Psoas muscle (tissue), 8 donors: ENCODE measurements around the gene RGL2. TPM values are rescaled to one million over a fixed set of nuclear protein-coding genes. Genes with fewer than 3 reads are reported as not detected.
"Not testable (repeated sequence)": the region's sequence is repeated elsewhere in the genome, so short reads cannot be mapped to it uniquely, and the experiment has no call there.

Experiments
- ATAC-seq, 4 donors: fragments of 200-7000 bp; cut with Tn5 transposase; one replicate each; pipeline ENCODE4 v1.9.1; 2020; ENCODE audit warnings: moderate library complexity in 3 of 4, mild to moderate bottlenecking in 2 of 4
- DNase-seq, 2 donors: peaks; one replicate each; pipeline ENCODE4 v3.0.0-alpha.2; 2020
- H3K27ac ChIP-seq: fragments of 200-600 bp; one replicate; pipeline ENCODE4 v1.8.0; 2022
- H3K27me3 ChIP-seq, 3 donors: fragments of 200-600 bp in 1 of 3; one replicate each; pipeline versions ENCODE4 v1.6.1 to v1.8.0; 2013 to 2022; ENCODE audit warnings: low read length in 2 of 3, mild to moderate bottlenecking in 2 of 3, moderate library complexity in 1 of 3; ENCODE audit not compliant: insufficient read depth in 3 of 3
- H3K36me3 ChIP-seq, 2 donors: fragments of 200-600 bp in 1 of 2; one replicate each; pipeline versions ENCODE4 v1.6.1 to v1.8.0; 2013 to 2022; ENCODE audit warnings: low read depth in 1 of 2, mild to moderate bottlenecking in 1 of 2, moderate library complexity in 1 of 2; ENCODE audit not compliant: insufficient read depth in 1 of 2
- H3K4me1 ChIP-seq: fragments of 200-600 bp; one replicate; pipeline ENCODE4 v1.8.0; 2022
- H3K4me3 ChIP-seq: fragments of 200-600 bp; one replicate; pipeline ENCODE4 v1.8.0; 2022; ENCODE audit warnings: mild to moderate bottlenecking
- H3K9me3 ChIP-seq: fragments of 200-600 bp; one replicate; pipeline ENCODE4 v1.8.0; 2022
- CTCF ChIP-seq: fragments of 200-600 bp; IDR thresholded peaks from one replicate; pipeline ENCODE4 v1.8.0; 2022; ENCODE audit warnings: antibody characterized with exemption
- WGBS, 3 donors: extraction: QIAGEN DNeasy Blood & Tissue Kit; methylation state at CpG; one replicate each; pipeline versions ENCODE4 v1.1.6 to v1.1.7; 2013; 5-methylcytosine and 5-hydroxymethylcytosine counted together
- intact Hi-C, 2 donors: fragments of 100-400 bp; cut with DNase I; formaldehyde crosslinking; loops; one replicate each; pipeline versions ENCODE4 v1.11.0 to v1.14.2; 2022
- polyA plus RNA-seq, 3 donors: library from polyadenylated mRNA; stranded (reverse); fragments of 200-250 nt; gene quantifications; one replicate each; pipeline ENCODE4 v1.2.3, GENCODE V29; 2013
- total RNA-seq, 4 donors: library from RNA; stranded (reverse); fragmentation: NEBNext Ultra II Directional in 2 of 4; extraction: Animal tissue kit (Norgen Biotek cat#: 25700) in 2 of 4; gene quantifications; one replicate each; pipeline versions ENCODE4 v1.2.1 to v1.2.4, GENCODE V29; 2021 to 2023
- donor health status: healthy with polysubstance abuse.
- donor health status: DM: no; HTN: no; CAD: no; lungs with moderate emphysema.
- donor health status: Bipolar disorder and iron deficiency.
- donor health status: healthy.
- donor health status: DM: yes; HTN: yes; CAD: no.
- donor health status: DM: no; HTN: no; CAD: no.
- donor health status: DM: no; HTN: no; CAD: no.
- donor health status: DM: yes; HTN: yes; CAD: no.

The RGL2 gene
- total and polyA plus RNA-seq, 7 donors: 30.5 to 66.1 (median 52.1) TPM

GRCh38 chr6:33286946-33287914, 11.5 kb downstream of the RGL2 start:
- 90 to 91% (median 90%) methylated on average over 22 of the region's 22 CpGs for WGBS, 3 donors
- no peak for TF ChIP-seq CTCF
- ATAC-seq: no peak
- Histone ChIP-seq H3K27me3 (no peaks in the 10 kb centered on the region), H3K27ac (no peak overlapping the region), H3K4me3 (no peak overlapping the region), H3K4me1 (peaks cover 18% of the 10 kb centered on the region), H3K36me3 (peaks cover 3 to 77% of the 10 kb centered on the region in 2 donors), H3K9me3 (no peaks in the 10 kb centered on the region)
- DNase-seq: peak in 1 of 2 donors; percentile 51
- intact Hi-C loops: loop anchor here in 1 of 2 donors (5.0 kb wide), 1 partner anchor 1160 kb away; the partner anchor contains the start of gene ATF6B

- H3K27me3 ChIP-seq, H3K27ac ChIP-seq, DNase-seq, H3K9me3 ChIP-seq, H3K4me3 ChIP-seq, ATAC-seq: not testable (repeated sequence)
- Histone ChIP-seq H3K4me1 (peaks cover 11% of the 10 kb centered on the region), H3K36me3 (peaks cover 3 to 79% of the 10 kb centered on the region in 2 donors)
- 91 to 95% (median 94%) methylated on average over 4 of the region's 4 CpGs for WGBS, 3 donors
- intact Hi-C loops: loop anchor here in 1 of 2 donors (5.0 kb wide), 1 partner anchor 1158 kb away; the partner anchor contains the start of gene ATF6B
Observed at GRCh38 chr6:33285214-33285613, 13.5 kb downstream of the RGL2 start.

- intact Hi-C loops: loop anchor here in 1 of 2 donors (1.0 kb wide), 1 partner anchor 9 kb away; the partner anchor contains the start of genes PFDN6 and WDR46
- DNase-seq: no peak
- no peaks in the 10 kb centered on the region for H3K27me3 ChIP-seq
- H3K4me3 ChIP-seq: no peak overlapping the region
- peaks cover 6 to 84% of the 10 kb centered on the region in 2 donors for H3K36me3 ChIP-seq
- TF ChIP-seq CTCF: no peak
- no peak for ATAC-seq
- peak overlapping the region; percentile 5 for H3K27ac ChIP-seq
- peaks cover 11% of the 10 kb centered on the region for H3K4me1 ChIP-seq
- H3K9me3 ChIP-seq: no peaks in the 10 kb centered on the region
- WGBS, 3 donors: 83 to 85% (median 83%) methylated on average over 6 of the region's 6 CpGs
Observed at GRCh38 chr6:33280539-33280938, 18.2 kb downstream of the RGL2 start.

- no peak overlapping the region for H3K4me3 ChIP-seq
- no peak for DNase-seq
- peak overlapping the region; percentile 23 for H3K27ac ChIP-seq
- H3K27me3 ChIP-seq: no peaks in the 10 kb centered on the region
- peak in 3 of 4 donors; percentile 43 to 60 (median 55) for ATAC-seq
- intact Hi-C loops: loop anchor here in 1 of 2 donors (1.0 to 10.0 kb wide), 3 partner anchors 9 to 125 kb away; partner anchors contain the start of genes PFDN6, TAPBP and WDR46
- peaks cover 16% of the 10 kb centered on the region for H3K4me1 ChIP-seq
- no peaks in the 10 kb centered on the region for H3K9me3 ChIP-seq
- TF ChIP-seq CTCF: peak; percentile 19
- WGBS, 3 donors: 34 to 66% (median 44%) methylated on average over 4 to 5 of the region's 5 CpGs
- peaks cover 6 to 84% of the 10 kb centered on the region in 2 donors for H3K36me3 ChIP-seq
Observed at GRCh38 chr6:33279971-33280511, 18.7 kb downstream of the RGL2 start.
